ENCODE results near the gene KLK2.

DNA sequence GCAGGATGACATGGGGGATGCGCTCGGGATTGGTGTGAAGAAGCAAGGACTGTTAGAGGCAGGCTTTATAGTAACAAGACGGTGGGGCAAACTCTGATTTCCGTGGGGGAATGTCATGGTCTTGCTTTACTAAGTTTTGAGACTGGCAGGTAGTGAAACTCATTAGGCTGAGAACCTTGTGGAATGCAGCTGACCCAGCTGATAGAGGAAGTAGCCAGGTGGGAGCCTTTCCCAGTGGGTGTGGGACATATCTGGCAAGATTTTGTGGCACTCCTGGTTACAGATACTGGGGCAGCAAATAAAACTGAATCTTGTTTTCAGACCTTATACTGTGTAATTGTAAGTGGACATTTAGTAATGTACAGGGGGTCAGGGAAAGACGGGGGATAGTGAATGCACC, 7.0 kb downstream of the KLK2 start:
- TF ChIP-seq, protein P1, sequence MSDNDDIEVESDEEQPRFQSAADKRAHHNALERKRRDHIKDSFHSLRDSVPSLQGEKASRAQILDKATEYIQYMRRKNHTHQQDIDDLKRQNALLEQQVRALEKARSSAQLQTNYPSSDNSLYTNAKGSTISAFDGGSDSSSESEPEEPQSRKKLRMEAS (IDR thresholded peaks at IDR 0.05; ENCODE audit: low read depth, low read length): no peak
- TF ChIP-seq, protein P2, sequence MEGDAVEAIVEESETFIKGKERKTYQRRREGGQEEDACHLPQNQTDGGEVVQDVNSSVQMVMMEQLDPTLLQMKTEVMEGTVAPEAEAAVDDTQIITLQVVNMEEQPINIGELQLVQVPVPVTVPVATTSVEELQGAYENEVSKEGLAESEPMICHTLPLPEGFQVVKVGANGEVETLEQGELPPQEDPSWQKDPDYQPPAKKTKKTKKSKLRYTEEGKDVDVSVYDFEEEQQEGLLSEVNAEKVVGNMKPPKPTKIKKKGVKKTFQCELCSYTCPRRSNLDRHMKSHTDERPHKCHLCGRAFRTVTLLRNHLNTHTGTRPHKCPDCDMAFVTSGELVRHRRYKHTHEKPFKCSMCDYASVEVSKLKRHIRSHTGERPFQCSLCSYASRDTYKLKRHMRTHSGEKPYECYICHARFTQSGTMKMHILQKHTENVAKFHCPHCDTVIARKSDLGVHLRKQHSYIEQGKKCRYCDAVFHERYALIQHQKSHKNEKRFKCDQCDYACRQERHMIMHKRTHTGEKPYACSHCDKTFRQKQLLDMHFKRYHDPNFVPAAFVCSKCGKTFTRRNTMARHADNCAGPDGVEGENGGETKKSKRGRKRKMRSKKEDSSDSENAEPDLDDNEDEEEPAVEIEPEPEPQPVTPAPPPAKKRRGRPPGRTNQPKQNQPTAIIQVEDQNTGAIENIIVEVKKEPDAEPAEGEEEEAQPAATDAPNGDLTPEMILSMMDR (IDR thresholded peaks at IDR 0.05; ENCODE audit: low read depth, low read length): no peak
- no peak for TF ChIP-seq POLR2A (IDR thresholded peaks at IDR 0.05; ENCODE audit: extremely low read depth, insufficient read length)

All from NB4 (cell line).